OCI-LY3 (cell line): Measurements from ENCODE around the gene GPR39.

ENCODE experiments used
- EZH2phosphoT487 ChIP-seq: fragments of 200-600 bp; shearing (Covaris generic); IDR thresholded peaks from 2 replicates; pipeline ENCODE4 v1.6.1; 2018; ENCODE audit warnings: antibody characterized with exemption, mixed run types, low read depth
- TF ChIP-seq, protein P1 (sequence below): fragments of 200-600, 300-600 bp; sonication (generic); IDR thresholded peaks from 2 replicates; pipeline ENCODE4 v1.5.1; 2014; ENCODE audit warnings: antibody characterized with exemption, low read length, low read depth

DNA sequence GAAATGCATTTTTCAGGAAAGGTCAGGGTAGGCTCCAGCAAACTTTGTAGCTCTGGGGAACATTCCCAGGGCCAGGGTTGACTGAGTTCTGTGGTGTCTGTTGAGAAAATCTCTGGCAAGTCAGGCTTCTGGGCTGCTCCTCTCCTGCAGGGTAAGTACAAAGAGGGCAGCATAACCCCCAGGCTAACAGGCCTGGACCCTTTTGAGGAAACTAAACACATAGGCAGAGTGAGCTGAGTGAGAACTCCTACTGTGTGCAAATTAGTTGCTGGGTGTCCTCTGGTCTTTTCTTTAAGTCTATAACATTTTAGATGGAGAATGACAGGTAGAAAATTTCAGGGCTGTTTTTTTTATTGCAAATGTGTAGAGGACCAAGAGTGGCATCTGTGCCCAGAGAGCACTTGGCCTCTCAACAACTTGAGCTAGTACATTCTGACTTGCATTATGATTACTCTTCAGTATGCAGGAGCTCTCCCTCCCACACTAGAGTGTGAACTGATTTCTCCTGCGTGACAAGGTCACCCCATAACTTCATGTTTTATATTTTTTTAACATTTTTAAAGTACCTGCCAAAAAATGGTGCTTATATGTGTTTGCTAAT lies 49.9 kb downstream of the GPR39 start:
- TF ChIP-seq, protein P1, sequence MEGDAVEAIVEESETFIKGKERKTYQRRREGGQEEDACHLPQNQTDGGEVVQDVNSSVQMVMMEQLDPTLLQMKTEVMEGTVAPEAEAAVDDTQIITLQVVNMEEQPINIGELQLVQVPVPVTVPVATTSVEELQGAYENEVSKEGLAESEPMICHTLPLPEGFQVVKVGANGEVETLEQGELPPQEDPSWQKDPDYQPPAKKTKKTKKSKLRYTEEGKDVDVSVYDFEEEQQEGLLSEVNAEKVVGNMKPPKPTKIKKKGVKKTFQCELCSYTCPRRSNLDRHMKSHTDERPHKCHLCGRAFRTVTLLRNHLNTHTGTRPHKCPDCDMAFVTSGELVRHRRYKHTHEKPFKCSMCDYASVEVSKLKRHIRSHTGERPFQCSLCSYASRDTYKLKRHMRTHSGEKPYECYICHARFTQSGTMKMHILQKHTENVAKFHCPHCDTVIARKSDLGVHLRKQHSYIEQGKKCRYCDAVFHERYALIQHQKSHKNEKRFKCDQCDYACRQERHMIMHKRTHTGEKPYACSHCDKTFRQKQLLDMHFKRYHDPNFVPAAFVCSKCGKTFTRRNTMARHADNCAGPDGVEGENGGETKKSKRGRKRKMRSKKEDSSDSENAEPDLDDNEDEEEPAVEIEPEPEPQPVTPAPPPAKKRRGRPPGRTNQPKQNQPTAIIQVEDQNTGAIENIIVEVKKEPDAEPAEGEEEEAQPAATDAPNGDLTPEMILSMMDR = no peak
- no peak for TF ChIP-seq EZH2phosphoT487
